RPMI7951 (cell line): ENCODE measurements around the gene AFDN. TPM values are rescaled to one million over a fixed set of nuclear protein-coding genes. Genes with fewer than 3 reads are reported as not detected.
A peak's percentile ranks its signal among the peaks of the same experiment; 100 is the strongest.
"Not testable (repeated sequence)": the region's sequence is repeated elsewhere in the genome, so short reads cannot be mapped to it uniquely, and the experiment has no call there.

Source experiments
- DNase-seq: peaks from one replicate; pipeline ENCODE4 v3.0.0-alpha.2; 2012; ENCODE audit warnings: low read depth
- total RNA-seq: library from RNA; depleted of rRNA; stranded (reverse); fragments of >200 nt; shearing (Covaris generic); gene quantifications from 2 replicates; pipeline ENCODE4 v1.2.3, GENCODE V29; 2014

The AFDN gene
- total RNA-seq, 1 experiment from 2014 or later = 46.6 TPM

DNA sequence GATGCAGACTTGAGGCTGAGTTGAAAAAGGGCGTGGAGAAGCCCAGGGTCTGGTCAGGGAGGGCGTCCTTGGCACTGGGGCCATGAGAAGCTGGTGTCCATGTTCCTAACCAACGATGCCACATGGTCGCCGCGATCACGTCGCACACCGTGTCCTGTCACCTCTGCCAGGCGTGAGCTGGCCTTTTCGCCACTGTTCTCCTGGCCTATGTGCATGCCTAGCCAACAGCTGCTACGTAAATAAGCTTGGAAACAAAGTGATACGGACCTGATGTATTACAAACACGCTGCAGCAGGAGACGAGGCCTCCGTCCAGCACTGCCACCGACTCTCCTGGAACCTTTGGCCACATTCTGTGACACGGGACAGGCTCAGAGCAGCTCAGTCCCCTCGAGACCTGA is 148.7 kb downstream of the AFDN start:
- no peak for DNase-seq

GRCh38 chr6:167976116-167976657 is 149.5 kb downstream of the AFDN start:
- not testable (repeated sequence) for DNase-seq

DNA sequence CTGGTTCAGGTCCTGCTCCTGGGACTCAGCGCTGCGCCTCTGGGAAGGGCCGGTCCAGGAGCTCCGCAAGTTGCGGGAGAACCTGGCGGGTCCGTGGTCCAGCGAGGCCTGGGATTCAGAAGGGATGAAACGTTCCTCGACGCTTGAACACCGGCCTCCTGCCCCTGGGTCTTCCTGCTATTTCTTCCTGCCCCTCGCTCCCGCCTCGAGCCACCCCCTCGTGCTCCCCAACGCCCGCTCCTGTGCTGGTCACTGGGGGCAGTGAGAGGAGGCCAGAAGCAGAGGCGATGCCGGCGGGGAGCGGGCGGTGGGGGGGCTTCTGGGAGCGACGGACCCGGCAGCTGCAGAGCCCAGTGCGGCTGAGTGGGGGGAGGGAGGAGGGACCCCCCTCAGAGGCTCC is 150.0 kb downstream of the AFDN start:
- no peak for DNase-seq

- no peak for DNase-seq
Measured at GRCh38 chr6:167977717-167978467, 151.2 kb downstream of the AFDN start.

DNA sequence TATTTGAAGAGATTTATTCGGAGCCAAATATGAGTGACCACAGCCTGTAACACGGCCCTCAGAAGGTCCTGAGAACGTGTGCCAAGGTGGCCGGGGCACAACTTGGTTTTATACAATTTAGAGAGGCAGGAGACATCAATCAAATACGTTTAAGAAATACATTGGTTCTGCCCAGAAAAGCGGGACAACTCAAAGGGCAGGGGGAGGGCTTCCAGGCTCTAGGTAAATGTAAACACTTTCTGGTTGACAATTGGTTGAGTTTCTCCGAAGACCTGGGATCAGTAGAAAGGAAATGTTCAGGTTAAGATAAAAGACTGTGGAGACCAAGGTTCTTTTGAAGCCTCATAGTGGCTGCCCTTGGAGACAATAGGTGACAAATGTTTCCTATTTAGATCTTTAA is 151.9 kb downstream of the AFDN start:
- no peak for DNase-seq

- no peak for DNase-seq
Measured at GRCh38 chr6:167979436-167980139, 152.9 kb downstream of the AFDN start.

- peak; percentile 38 for DNase-seq
Measured at GRCh38 chr6:167980911-167981580, 154.3 kb downstream of the AFDN start.

DNA sequence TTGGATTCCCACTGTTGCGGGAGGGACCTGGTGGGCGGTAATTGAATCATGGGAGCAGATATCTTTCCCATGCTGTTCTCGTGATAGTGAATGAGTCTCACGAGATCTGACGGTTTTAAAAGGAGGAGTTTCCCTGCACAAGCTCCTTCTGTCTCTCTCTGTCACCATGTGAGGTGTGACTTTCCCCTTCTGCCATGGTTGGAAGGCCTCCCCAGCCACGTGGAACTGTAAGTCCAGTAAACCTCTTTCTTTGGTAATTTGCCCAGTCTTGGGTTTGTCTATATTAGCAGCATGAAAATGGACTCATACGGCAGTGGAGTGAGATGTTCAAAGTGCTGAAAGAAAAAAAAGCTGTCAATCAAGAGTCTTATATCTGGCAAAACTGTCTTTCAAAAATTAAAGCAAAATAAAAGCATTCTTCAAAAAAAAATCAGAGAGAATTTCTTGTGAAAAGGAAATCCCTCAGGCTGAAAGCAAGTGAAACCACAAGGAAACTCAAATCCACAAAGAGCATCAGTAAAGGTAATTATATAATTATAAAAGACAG is 155.3 kb downstream of the AFDN start:
- peak; percentile 52 for DNase-seq

- no peak for DNase-seq
Measured at GRCh38 chr6:167984144-167984719, 157.5 kb downstream of the AFDN start.

DNA sequence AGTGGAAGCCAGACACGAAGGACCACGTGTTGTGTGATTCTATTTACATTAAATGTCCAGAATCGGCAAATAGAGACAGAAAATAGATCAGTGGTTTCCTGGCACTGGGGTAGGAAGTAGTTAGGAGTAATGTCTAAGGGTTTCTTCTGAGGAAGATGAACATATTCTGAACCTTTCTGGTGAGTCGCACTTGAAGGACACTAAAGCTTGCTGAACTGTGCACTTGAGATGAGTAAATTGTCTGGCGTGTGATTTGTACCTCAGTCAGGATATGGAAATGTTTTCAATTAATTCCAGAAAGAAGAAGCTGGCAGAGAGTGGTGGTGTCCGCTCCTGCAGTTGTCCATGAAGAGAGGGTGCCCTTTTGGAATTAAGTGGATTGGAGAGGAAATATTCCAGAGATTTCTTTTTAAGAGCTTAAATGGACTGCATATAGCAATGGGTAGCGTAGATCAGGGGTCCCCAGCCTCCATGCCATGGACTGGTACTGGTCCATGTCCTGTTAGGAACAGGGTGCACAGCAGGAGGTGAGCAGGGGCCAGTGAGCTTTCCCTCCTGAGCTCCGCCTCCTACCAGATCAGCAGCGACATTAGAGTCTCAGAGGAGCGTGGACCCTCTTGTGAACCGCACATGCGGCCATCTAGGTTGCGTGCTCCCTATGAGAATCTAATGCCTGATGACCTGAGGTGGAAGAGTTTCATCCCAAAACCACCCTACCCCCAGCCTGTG is 158.3 kb downstream of the AFDN start:
- DNase-seq = no peak

- DNase-seq = no peak
Measured at GRCh38 chr6:167985911-167986595, 159.3 kb downstream of the AFDN start.

- DNase-seq = no peak
Measured at GRCh38 chr6:167987396-167988153, 160.9 kb downstream of the AFDN start.

DNA sequence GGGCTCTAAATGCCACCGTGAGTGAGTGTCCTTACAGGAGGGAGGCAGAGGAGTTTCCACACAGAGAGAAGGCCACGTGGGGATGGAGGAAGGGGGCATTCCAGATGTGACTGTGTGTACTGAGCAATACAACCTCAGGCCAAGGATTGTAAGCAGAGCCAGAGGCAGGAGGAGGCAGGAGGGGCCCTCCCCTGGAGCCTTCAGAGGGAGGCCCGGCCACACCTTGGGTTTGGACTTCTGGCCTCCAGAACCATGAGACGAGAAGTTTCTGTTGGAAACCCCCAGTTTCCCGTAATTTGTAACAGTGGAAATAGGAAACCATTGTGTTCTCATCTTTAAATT is 161.4 kb downstream of the AFDN start:
- no peak for DNase-seq

GRCh38 chr6:167988945-167989841 is 162.5 kb downstream of the AFDN start:
- DNase-seq = no peak

GRCh38 chr6:167990016-167990945 is 163.6 kb downstream of the AFDN start:
- no peak for DNase-seq

DNA sequence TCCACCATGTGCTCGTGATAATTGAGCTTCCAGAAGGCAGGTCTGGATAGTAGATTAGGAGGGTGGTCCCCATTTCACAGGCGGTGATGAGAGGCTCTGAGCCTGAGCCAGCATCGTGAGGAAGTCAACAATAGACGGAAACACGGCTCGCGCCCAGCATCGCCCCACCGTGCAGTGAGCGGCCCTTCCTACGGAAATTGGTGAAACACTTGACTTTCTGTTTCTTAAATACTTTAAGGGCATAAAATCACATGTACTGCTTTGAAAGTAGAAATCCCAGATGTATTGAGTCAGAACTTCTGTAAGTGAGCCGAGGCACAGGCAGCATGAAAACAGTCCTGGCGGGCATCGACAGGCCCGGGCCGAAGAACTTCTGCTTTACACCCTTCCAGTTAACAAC is 166.5 kb downstream of the AFDN start:
- no peak for DNase-seq

GRCh38 chr6:167993831-167994230 is 167.1 kb downstream of the AFDN start:
- DNase-seq = no peak

- DNase-seq = no peak
Measured at GRCh38 chr6:167995302-167995701, 168.6 kb downstream of the AFDN start.
